SK-N-SH treated with all-trans-retinoic acid at 6 μM for 48 hours (cell line): ENCODE results near the gene PARD3.

Source experiments
- ATAC-seq: fragments of 200-7000 bp; cut with Tn5 transposase; 3 replicates; pipeline ENCODE4 v1.9.1; 2020; ENCODE audit warnings: mild to moderate bottlenecking, moderate library complexity
- ARNTL ChIP-seq: fragments of 450-650 bp; formaldehyde crosslinking; IDR thresholded peaks from 2 replicates; pipeline ENCODE4 v1.5.0; 2020; ENCODE audit warnings: low read depth, mild to moderate bottlenecking, moderate library complexity, borderline replicate concordance
- BACH2 ChIP-seq: fragments of 250-450 bp; sonication (Bioruptor Pico); IDR thresholded peaks from 2 replicates; pipeline ENCODE4 v1.9.0; 2021; ENCODE audit warnings: mild to moderate bottlenecking, borderline replicate concordance
- CSDC2 ChIP-seq: fragments of 250-450 bp; sonication (Bioruptor Pico); IDR thresholded peaks from 2 replicates; pipeline ENCODE4 v1.5.0; 2020; ENCODE audit warnings: mild to moderate bottlenecking, moderate library complexity
- ESRRG ChIP-seq: fragments of 250-450 bp; sonication (Bioruptor Pico); IDR thresholded peaks from 2 replicates; pipeline ENCODE4 v1.6.1; 2021; ENCODE audit warnings: mild to moderate bottlenecking
- ISL1 ChIP-seq: fragments of 250-450 bp; sonication (Bioruptor Pico); IDR thresholded peaks from 2 replicates; pipeline ENCODE4 v2.1.2; 2022; ENCODE audit warnings: mild to moderate bottlenecking, moderate library complexity
- OSR1 ChIP-seq: fragments of 250-450 bp; sonication (Bioruptor Pico); IDR thresholded peaks from 2 replicates; pipeline ENCODE4 v1.8.0; 2022; ENCODE audit warnings: moderate library complexity, mild to moderate bottlenecking, inconsistent platforms
- PPARA ChIP-seq: fragments of 250-450 bp; sonication (Bioruptor Pico); IDR thresholded peaks from 2 replicates; pipeline ENCODE4 v1.5.0; 2020; ENCODE audit warnings: mild to moderate bottlenecking, borderline replicate concordance
- SNAI2 ChIP-seq: fragments of 250-450 bp; sonication (Bioruptor Pico); IDR thresholded peaks from 2 replicates; pipeline ENCODE4 v1.5.0; 2020; ENCODE audit warnings: mild to moderate bottlenecking, moderate library complexity
- TCF4 ChIP-seq: fragments of 250-450 bp; sonication (Bioruptor Pico); IDR thresholded peaks from 2 replicates; pipeline ENCODE4 v1.8.0; 2021; ENCODE audit warnings: mild to moderate bottlenecking, moderate library complexity, borderline replicate concordance
- TOX ChIP-seq: fragments of 250-450 bp; sonication (Bioruptor Pico); IDR thresholded peaks from 2 replicates; pipeline ENCODE4 v1.8.0; 2021; ENCODE audit warnings: mild to moderate bottlenecking, moderate library complexity, borderline replicate concordance
- ZC3H10 ChIP-seq: fragments of 250-450 bp; sonication (Bioruptor Pico); IDR thresholded peaks from 2 replicates; pipeline ENCODE4 v1.5.1; 2021; ENCODE audit warnings: mild to moderate bottlenecking, moderate library complexity
- ZFP3 ChIP-seq: fragments of 250-450 bp; sonication (Bioruptor Pico); IDR thresholded peaks from 2 replicates; pipeline ENCODE4 v1.5.0; 2020; ENCODE audit warnings: mild to moderate bottlenecking, moderate library complexity
- ZFP30 ChIP-seq: fragments of 450-650 bp; formaldehyde crosslinking; IDR thresholded peaks from 2 replicates; pipeline ENCODE4 v1.5.0; 2022; ENCODE audit warnings: mild to moderate bottlenecking, moderate library complexity
- ZNF70 ChIP-seq: fragments of 450-650 bp; formaldehyde crosslinking; IDR thresholded peaks from 2 replicates; pipeline ENCODE4 v1.5.0; 2020; ENCODE audit warnings: mild to moderate bottlenecking, moderate library complexity
- ZNF8 ChIP-seq: fragments of 450-650 bp; formaldehyde crosslinking; IDR thresholded peaks from 2 replicates; pipeline ENCODE4 v1.5.0; 2020; ENCODE audit warnings: mild to moderate bottlenecking, moderate library complexity
- TF ChIP-seq, protein P1 (sequence below): fragments of 250-450 bp; sonication (Bioruptor Pico); IDR thresholded peaks from 2 replicates; pipeline ENCODE4 v1.5.0; 2020; ENCODE audit warnings: mild to moderate bottlenecking, moderate library complexity
- TF ChIP-seq, protein P2 (sequence below): fragments of 250-450 bp; sonication (Bioruptor Pico); IDR thresholded peaks from 2 replicates; pipeline ENCODE4 v1.5.1; 2021; ENCODE audit warnings: mild to moderate bottlenecking, moderate library complexity
- TF ChIP-seq, protein P3 (sequence below): fragments of 250-450 bp; sonication (Bioruptor Pico); IDR thresholded peaks from 2 replicates; pipeline ENCODE4 v1.8.0; 2020; ENCODE audit warnings: mild to moderate bottlenecking, moderate library complexity, borderline replicate concordance
- TF ChIP-seq, protein P4 (sequence below): fragments of 250-450 bp; sonication (Bioruptor Pico); IDR thresholded peaks from 2 replicates; pipeline ENCODE4 v1.8.0; 2021; ENCODE audit warnings: low read depth, mild to moderate bottlenecking, moderate library complexity, borderline replicate concordance

PARD3 gene

DNA sequence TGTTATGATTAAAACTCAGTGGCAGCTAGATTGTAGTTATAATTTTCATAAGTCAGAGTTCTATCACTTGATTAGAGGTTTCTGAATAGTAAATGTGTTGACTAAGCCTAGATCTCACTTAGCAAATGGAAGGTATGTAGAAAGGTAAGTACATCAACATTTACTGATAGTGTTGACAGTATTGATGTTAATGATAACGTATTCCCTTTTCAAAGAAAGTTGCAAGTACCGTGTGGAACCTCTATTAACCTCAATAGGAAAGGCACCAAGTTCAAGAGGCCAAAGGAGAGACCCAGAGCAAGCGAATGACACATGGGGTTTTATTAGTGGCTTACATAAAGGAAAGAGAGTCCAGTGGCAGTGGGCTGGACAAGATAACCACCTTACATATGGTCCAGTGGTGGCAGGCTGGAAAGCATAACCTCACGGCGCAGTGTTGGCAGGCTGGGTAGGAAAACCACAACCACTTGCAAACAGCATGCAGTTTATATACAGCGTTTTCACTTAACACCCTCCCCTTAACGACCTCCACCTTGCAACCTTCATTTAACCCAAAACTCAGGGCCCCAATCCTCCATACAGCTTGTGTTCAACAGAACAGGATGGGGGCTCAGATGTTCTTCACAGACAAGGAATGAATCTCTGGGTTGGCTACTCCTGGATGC, 611.0 kb downstream of the PARD3 start:
- no peak for ATAC-seq
- no peak for TF ChIP-seq PPARA (CRISPR knock-in tag)
- no peak for TF ChIP-seq ZFP30 (CRISPR knock-in tag)
- TF ChIP-seq BACH2 (CRISPR knock-in tag) = no peak
- no peak for TF ChIP-seq TCF4 (CRISPR knock-in tag)
- no peak for TF ChIP-seq ISL1
- TF ChIP-seq ARNTL (CRISPR knock-in tag) = no peak
- TF ChIP-seq ESRRG = no peak
- no peak for TF ChIP-seq OSR1
- TF ChIP-seq TOX (CRISPR knock-in tag) = no peak
- TF ChIP-seq, protein P1, sequence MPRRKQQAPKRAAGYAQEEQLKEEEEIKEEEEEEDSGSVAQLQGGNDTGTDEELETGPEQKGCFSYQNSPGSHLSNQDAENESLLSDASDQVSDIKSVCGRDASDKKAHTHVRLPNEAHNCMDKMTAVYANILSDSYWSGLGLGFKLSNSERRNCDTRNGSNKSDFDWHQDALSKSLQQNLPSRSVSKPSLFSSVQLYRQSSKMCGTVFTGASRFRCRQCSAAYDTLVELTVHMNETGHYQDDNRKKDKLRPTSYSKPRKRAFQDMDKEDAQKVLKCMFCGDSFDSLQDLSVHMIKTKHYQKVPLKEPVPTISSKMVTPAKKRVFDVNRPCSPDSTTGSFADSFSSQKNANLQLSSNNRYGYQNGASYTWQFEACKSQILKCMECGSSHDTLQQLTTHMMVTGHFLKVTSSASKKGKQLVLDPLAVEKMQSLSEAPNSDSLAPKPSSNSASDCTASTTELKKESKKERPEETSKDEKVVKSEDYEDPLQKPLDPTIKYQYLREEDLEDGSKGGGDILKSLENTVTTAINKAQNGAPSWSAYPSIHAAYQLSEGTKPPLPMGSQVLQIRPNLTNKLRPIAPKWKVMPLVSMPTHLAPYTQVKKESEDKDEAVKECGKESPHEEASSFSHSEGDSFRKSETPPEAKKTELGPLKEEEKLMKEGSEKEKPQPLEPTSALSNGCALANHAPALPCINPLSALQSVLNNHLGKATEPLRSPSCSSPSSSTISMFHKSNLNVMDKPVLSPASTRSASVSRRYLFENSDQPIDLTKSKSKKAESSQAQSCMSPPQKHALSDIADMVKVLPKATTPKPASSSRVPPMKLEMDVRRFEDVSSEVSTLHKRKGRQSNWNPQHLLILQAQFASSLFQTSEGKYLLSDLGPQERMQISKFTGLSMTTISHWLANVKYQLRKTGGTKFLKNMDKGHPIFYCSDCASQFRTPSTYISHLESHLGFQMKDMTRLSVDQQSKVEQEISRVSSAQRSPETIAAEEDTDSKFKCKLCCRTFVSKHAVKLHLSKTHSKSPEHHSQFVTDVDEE (CRISPR knock-in tag) = no peak
- TF ChIP-seq ZC3H10 (CRISPR knock-in tag) = no peak
- TF ChIP-seq ZNF70 (CRISPR knock-in tag) = no peak
- no peak for TF ChIP-seq CSDC2 (CRISPR knock-in tag)

DNA sequence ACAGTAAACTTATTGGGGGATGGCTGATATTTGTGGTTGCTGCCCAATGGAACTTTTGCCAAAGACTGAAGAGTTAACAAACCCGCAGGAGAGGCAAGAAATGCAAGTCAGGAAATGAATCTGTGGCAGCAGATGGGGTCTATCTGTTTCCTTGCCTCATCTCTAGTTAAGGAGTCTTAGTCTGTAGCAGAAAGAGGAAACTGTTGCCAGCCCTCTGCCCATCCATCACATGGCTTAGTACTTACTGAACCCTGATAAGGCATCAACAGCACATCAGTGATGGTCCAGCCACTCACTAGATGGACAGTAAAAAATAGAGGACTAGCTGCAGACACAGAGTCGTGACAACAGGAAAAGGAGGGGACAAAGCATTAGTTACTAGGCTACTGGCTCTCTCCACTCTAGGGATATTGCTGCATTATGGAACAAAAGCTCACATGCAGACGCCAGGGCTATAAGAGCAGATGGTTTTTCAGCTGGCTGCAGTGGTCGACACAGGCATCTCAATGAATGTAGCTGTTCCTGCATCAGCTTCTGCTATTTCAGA, 614.7 kb downstream of the PARD3 start:
- ATAC-seq = no peak
- TF ChIP-seq TCF4 (CRISPR knock-in tag) (no peak), ZFP3 (CRISPR knock-in tag) (no peak), ZNF8 (CRISPR knock-in tag) (no peak), ISL1 (no peak), TOX (CRISPR knock-in tag) (no peak), ZFP30 (CRISPR knock-in tag) (no peak), ESRRG (no peak), SNAI2 (CRISPR knock-in tag) (no peak), OSR1 (no peak)
- TF ChIP-seq, protein P2, sequence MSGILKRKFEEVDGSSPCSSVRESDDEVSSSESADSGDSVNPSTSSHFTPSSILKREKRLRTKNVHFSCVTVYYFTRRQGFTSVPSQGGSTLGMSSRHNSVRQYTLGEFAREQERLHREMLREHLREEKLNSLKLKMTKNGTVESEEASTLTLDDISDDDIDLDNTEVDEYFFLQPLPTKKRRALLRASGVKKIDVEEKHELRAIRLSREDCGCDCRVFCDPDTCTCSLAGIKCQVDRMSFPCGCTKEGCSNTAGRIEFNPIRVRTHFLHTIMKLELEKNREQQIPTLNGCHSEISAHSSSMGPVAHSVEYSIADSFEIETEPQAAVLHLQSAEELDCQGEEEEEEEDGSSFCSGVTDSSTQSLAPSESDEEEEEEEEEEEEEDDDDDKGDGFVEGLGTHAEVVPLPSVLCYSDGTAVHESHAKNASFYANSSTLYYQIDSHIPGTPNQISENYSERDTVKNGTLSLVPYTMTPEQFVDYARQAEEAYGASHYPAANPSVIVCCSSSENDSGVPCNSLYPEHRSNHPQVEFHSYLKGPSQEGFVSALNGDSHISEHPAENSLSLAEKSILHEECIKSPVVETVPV = no peak
- TF ChIP-seq, protein P3, sequence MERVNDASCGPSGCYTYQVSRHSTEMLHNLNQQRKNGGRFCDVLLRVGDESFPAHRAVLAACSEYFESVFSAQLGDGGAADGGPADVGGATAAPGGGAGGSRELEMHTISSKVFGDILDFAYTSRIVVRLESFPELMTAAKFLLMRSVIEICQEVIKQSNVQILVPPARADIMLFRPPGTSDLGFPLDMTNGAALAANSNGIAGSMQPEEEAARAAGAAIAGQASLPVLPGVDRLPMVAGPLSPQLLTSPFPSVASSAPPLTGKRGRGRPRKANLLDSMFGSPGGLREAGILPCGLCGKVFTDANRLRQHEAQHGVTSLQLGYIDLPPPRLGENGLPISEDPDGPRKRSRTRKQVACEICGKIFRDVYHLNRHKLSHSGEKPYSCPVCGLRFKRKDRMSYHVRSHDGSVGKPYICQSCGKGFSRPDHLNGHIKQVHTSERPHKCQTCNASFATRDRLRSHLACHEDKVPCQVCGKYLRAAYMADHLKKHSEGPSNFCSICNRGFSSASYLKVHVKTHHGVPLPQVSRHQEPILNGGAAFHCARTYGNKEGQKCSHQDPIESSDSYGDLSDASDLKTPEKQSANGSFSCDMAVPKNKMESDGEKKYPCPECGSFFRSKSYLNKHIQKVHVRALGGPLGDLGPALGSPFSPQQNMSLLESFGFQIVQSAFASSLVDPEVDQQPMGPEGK (CRISPR knock-in tag) = no peak
- TF ChIP-seq, protein P1 (CRISPR knock-in tag) = no peak

DNA sequence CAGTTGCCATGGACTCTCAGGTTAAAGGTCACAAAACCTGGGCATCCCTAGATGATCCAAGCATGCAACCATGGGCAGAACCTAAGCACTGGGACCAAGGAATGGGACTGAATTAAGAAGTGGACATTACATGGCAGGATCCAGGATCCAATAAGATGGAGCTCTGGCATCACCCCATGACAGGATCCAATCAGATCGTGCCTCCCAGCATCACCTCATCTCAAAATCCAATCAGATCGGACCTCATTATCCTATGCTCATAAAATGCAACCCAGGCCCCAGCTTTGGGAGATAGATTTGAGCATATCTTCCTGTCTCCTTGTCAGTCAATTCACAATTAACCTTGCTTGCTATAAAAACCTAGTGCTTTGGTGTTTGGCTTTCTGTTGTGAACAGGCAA, 616.1 kb downstream of the PARD3 start:
- no peak for ATAC-seq
- TF ChIP-seq, protein P4, sequence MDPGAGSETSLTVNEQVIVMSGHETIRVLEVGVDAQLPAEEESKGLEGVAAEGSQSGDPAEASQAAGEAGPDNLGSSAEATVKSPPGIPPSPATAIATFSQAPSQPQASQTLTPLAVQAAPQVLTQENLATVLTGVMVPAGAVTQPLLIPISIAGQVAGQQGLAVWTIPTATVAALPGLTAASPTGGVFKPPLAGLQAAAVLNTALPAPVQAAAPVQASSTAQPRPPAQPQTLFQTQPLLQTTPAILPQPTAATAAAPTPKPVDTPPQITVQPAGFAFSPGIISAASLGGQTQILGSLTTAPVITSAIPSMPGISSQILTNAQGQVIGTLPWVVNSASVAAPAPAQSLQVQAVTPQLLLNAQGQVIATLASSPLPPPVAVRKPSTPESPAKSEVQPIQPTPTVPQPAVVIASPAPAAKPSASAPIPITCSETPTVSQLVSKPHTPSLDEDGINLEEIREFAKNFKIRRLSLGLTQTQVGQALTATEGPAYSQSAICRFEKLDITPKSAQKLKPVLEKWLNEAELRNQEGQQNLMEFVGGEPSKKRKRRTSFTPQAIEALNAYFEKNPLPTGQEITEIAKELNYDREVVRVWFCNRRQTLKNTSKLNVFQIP = no peak
- TF ChIP-seq TCF4 (CRISPR knock-in tag) (no peak), ZNF8 (CRISPR knock-in tag) (no peak), CSDC2 (CRISPR knock-in tag) (no peak), ARNTL (CRISPR knock-in tag) (no peak), ZC3H10 (CRISPR knock-in tag) (no peak), ESRRG (no peak), SNAI2 (CRISPR knock-in tag) (no peak)
- TF ChIP-seq, protein P3 (CRISPR knock-in tag) = no peak
- TF ChIP-seq, protein P1 (CRISPR knock-in tag) = no peak
